ENCODE results near the gene OPRPN.

DNA sequence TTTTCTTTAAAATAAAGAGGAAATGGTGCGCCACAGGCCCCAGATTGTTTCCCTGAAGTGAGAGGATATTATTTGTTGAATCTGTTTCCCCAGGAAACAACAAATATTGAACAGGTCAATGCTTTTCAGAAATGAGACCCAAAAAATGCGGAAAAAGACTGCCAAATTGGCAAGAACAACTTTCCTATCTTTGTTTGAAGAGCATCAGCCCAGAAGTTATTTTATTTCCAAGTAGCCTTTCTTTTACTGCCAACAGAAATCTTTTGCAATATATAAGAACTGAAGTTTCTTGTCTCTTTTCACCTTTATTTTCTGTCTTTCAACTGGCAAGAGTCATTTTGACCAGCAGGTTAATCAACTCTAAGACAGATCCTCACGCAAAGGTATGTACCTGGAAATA is 37.3 kb upstream of the OPRPN start, which contains the start of gene SMR3A:
- TF ChIP-seq, protein P1, sequence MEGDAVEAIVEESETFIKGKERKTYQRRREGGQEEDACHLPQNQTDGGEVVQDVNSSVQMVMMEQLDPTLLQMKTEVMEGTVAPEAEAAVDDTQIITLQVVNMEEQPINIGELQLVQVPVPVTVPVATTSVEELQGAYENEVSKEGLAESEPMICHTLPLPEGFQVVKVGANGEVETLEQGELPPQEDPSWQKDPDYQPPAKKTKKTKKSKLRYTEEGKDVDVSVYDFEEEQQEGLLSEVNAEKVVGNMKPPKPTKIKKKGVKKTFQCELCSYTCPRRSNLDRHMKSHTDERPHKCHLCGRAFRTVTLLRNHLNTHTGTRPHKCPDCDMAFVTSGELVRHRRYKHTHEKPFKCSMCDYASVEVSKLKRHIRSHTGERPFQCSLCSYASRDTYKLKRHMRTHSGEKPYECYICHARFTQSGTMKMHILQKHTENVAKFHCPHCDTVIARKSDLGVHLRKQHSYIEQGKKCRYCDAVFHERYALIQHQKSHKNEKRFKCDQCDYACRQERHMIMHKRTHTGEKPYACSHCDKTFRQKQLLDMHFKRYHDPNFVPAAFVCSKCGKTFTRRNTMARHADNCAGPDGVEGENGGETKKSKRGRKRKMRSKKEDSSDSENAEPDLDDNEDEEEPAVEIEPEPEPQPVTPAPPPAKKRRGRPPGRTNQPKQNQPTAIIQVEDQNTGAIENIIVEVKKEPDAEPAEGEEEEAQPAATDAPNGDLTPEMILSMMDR (conservative IDR thresholded peaks at IDR 0.05; ENCODE audit: low read length), result no peak
- TF ChIP-seq EZH2phosphoT487 (IDR thresholded peaks at IDR 0.05; ENCODE audit: borderline replicate concordance), result no peak

Data from Loucy (cell line).